Measurements from ENCODE around the gene GABBR2.
"Not testable (repeated sequence)": the region's sequence is repeated elsewhere in the genome, so short reads cannot be mapped to it uniquely, and the experiment has no call there.

Gene GABBR2

DNA sequence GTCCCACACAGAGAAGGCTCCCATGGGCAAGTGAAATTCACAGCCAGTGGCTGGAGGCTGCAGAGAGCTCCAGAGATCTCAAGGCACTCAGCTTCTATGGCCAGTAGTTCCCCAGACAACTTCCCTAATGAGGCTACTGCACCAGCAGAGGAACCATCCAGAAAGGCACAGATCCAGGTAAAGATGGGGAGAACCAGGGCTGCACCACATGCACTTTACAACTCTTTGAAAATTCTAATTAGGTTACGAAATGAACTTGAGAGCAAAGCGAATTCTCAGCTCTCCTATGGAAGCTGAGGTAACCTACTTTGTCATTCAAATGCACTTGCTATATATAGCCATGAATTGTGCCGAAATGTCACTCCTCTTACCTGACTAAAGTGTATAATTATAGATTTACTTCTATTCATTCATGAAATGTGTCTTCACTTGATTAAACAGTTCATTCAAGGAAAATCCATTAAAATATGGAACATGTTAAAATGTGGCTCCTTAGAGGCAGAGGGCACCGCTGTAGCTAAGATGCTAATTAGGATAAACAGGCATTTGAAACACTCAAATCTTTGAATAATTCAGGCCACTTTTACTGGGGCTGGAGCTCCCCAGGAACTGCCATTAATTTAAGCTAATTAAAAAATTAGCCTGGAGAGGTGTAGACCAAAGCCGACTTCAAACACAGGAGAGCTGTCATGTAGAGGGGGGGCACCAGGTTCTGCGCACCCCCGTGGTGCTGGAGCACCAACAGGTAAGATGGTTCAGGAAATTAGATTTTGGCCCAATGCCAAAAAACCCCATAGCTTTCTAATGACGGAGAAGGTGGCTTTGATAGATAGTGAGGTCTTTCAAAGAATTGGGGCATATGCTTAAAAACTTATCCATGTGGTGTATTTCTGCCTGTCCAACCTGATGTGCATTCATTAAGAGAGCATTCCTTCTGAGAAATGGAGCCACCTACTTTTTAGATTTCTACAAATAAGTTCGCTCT is 204.1 kb downstream of the GABBR2 start:
- no peak for FAIRE-seq

DNA sequence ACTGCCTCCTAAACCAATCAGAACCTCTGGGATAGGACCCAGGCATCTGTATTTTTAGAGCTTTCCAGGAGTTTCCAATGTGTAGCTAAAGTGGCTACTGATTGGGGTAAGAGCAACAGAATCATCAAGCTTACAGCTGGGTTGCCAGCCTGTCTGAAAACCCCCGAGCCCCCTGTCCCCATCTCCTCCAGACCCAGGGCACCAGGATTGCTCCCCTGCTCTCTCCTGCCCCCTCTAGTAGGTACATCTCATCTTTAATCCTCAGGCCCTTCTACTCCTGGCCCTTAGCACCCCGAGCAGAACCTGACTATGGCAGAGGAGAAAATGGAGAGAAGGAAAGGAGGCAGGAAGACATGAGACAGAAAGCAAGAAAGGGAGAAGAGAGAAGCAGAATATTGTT is 204.9 kb downstream of the GABBR2 start:
- no peak for FAIRE-seq

DNA sequence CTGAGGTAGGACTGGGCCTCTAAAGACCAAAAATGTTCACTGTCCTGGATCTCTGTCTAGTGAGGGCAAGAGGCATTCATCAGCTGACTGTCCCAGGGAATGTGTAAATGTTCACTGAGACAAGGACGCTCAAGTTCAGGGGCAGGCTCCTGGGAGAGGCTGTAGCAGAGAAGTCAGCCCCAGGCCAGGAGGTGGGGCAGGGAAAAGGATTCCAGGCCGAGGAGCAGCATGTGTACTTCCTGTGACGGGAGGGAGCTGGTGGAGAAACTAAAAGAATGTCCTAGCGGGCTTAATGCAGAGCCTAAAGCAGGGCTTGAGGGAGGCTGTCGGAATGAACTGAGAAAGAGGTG is 205.8 kb downstream of the GABBR2 start:
- FAIRE-seq = no peak

DNA sequence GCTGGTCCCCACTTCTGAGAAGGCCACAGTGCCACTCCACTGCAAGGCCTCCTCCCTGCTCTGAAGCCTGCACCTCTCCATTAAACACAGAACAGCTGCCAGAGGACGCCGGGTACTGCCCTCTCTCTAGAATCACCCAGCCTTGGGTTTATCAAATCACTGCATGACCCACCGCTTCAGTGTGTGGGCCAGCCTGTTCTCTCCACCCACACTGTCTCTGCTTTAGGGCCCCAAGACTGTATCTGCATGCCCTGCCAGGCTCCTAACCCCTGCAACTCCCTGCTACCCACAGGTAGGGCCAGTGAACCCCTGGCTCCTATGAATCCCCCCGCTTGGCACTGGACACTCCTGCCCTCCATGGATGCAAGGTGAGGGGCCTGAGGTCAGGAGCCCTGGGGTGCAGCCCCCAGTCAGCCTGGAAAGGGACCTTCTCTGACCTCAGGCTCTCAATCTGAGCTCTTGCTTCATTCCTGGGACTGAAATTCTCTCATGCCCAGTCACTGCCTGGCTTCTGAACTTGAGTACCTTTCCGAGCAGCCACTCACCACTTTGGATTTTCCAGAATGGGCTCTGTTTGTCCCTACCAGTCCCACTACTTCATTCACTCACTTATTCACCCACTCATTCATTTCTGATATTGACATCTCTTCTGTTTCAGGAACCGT is 206.3 kb downstream of the GABBR2 start:
- FAIRE-seq = no peak

DNA sequence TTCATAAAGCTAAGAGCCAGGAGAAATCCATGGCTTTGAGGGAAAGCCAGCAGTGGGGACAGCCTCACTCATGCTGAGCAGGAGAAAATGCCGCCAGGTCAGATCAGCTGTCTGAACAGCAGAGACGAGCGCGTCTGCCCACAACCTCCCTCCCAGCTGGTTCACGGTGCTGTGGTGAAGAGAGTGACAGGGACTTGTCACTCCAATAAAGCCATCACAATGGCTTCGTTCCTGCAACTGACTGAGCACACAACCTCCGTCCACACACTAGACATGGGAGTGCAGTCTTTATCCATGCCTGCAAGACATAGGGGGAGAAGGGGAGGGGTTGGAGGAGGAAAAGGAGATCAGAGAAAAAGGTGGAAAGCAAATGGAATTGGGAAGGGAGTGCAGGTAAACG is 206.9 kb downstream of the GABBR2 start:
- no peak for FAIRE-seq

DNA sequence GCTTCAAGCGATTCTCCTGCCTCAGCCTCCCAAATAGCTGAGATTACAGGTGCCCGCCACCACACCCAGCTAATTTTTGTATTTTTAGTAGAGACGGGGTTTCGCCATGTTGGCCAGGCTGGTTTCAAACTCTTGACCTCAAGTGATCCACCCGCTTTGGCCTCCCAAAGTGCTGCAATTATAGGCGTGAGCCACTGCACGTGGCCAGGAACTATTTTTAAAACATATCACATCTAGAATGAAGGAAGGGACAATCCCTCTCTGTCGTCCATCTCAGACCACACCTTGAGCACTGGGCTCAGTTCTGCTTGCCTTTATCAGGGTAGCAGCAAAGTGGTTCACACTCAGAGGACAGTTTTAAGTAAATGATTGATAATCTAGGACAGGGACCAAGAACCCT is 207.5 kb downstream of the GABBR2 start:
- not testable (repeated sequence) for FAIRE-seq

DNA sequence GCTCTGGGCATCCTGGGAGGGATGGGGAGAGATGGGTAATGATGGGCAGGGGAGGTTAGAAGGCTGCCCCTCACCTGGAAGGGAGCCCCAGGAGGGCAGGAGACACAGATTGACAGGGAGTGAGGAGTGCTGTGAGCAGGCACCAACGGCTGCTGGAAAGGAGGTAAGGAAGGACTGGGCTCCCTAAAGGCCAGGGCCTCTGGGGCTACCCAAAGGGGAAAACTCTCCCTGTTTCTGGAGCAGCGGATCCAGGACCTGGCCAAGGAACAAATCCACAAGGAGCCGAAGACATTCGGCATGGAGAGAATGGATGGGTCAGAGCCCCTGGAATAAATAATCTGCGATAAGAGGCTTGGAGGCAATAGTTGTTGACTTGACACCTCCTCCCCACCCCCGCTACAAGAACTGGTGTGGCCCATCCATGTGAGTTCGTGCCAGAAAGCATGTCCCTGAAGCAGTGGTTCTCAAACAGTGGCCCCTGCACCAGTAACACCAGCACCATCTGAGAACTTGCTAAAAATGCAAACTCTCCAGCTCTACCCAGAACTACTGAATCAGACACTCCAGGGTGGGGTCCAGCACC is 208.3 kb downstream of the GABBR2 start:
- no peak for FAIRE-seq

DNA sequence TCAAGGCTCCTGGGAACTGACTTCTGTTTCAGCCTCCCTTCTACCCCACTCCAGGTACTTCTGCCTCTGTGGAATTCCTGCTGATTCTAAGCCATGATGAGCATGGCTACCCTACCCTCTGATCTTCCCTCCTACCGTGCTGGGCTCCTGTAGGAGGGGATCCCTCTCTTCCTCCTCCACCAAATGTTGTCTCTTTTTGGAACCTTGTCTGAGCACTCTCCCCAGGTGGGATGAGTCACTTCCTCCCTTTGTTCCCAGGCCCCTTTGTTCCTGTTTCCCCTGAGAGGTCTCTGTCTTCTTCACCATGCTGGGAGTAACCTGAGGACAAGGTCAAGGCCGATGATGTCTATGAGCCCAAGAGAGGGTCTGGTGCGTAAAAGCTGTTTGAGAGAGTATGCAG is 213.2 kb downstream of the GABBR2 start:
- FAIRE-seq = no peak

DNA sequence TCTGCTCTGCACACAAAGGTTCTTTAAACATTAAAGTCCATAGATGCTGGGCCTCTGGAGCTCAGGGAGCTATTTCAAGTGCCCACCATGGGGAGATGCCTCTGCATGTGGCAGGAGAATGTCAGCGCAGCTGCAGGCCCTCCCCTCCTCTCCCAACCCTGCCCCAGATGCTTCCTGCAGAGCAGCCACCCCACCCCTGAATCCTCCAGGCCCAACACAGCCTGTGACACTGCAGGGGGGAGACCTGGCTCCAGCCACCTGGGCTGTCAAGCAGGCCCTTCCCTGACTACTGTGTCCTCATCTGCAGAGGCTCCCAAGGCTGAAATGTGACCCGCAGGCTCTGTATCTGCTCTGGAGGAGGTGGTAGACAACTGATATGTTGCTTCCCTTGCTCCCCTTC is 213.9 kb downstream of the GABBR2 start:
- FAIRE-seq = no peak

DNA sequence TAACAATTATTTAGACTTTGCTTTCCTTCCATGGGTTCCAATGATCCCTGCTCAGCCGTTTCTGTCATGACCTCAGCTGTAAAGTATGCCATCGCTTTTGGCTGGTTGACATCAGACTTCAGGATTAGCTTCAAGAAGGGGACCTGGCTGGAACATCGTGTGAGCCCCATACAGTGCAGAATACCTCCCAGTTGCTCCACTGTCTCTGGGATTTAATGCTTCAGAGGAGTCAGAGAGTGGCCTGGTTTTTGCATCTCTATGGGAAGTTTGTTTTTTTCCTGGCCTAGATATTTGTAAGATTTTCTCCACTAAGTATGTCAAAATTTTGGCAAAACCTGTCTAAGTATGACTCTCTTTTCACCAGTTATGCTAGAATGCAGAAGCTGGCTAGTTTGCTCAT is 216.9 kb downstream of the GABBR2 start:
- no peak for FAIRE-seq

DNA sequence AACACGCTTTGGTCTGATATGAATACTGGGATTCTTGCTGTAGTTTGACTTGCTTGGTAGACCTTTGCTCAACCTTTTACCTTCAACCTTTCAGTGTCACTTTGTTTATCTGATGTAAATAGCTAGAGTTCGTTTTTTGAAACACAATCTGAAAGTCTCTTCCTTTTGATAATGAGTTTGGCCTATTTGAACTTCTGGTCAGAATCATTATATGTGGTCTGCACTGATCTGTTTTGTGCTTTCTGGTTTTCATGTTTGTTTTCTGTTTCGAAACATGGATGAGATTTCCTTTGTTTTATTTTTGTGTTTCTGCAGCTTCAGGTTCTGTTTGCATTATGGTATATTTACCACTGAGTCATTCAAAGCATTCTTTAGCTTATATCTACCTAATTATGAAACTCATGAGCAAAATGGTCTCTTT is 217.5 kb downstream of the GABBR2 start:
- FAIRE-seq = no peak

DNA sequence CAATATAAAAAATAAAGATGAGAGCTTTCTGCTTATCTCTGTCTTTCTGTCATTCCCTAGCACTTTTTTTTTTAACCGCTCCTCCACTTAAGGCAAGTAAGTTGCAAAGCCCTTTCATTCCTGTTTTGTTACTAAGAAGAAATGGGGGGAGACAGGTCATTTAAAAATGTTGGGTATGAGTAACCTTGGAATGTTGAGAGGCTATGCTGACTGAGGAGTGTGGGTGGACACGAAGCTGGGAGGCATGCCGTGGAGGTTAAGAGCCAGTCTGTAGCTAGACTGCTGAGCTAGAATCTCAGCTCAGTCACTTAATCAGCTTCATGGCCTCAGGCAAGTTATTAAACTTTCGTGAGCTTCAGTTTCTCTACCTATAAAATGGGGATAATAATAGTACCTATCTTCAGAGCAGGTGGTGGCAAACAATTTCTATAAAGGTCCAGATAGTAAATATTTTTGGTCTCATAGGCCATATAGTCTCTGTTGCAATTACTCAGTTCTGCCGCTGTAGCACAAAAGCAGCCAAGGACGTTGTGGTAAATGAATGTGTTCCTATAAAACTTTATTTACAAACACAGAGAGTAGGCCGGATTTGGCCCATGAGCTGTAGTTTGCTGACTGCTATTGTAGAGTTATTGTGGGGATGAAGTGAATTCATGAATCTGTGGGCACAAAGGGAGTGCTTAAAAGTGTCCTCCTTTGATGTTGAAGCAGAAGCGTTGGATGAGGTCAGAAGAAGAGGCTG is 220.0 kb downstream of the GABBR2 start:
- no peak for FAIRE-seq

DNA sequence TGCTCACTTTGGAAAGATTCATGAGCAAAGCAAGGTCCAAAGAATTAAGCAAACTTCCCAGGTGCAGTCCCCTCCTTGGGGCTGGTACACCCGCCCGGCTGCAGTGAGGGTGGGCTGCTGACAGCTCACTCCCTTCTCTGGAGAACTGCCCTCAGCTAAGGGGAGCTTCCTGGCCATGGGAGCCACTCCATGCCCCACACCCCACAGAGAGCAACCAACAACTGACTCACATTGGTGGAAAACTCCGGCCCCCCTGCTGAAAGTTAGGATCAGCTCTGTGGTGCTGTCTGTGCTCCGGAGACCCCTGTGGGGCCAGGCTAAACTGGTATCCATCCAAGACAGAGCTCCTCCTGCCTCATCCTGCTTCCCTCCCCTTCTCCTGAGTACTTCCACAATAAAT is 223.0 kb downstream of the GABBR2 start:
- no peak for FAIRE-seq

DNA sequence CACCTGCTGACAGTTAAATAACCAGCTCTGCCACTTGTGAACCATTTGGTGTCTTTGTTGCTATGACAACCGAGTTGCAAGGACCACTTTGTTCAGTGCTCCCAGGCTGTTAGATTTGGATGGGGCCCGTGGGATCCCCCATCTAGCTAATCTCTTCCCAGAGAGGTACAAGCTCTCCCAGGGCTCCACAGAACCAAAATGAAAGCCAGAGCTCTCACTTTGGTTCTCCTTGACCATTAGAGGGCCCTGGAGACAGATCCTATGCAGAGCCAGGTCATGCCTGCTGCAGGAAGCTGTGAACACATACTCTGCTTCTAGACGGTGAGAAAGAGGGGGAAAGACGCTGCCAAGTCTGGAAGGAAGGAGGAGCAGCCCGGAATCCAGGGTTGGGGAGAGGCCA is 224.6 kb downstream of the GABBR2 start:
- no peak for FAIRE-seq

DNA sequence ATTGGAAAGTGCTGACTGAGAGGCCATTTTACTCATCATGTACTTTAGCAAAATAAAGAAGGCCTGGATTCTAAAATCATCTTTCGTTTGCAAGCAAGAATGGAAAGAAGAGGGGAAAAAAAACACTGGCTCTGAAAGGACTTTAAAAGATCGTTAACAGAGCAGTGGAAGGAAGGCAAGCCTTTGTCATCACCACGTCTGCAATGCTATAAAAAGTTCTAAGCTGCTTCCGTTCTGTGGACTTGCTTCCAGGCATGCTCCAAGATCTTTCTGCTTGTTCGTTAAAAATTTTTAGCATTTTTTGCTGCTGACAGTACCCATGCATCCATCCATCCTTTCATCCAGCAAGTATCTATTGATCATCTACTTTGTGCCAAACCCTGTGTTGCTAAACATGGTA is 226.5 kb downstream of the GABBR2 start:
- FAIRE-seq = no peak

DNA sequence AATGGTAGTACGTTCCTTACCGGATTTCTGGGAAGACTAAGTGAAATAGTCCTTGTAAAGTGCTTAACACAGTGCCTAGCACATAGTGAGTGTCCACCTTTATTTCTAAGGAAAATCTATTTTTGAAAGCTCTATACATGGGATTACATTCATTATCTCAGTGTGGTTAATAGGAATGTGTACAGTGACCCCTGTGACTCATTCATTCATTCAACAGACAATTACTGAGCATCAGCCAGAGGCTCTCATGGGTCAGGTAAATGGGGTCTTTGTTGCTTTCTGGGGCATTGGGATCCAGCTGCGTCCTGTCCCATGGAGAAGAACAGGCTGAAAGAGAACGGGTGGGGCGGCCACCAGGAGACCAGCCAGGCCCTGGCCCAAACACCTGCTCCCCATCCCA is 227.1 kb downstream of the GABBR2 start:
- no peak for FAIRE-seq

DNA sequence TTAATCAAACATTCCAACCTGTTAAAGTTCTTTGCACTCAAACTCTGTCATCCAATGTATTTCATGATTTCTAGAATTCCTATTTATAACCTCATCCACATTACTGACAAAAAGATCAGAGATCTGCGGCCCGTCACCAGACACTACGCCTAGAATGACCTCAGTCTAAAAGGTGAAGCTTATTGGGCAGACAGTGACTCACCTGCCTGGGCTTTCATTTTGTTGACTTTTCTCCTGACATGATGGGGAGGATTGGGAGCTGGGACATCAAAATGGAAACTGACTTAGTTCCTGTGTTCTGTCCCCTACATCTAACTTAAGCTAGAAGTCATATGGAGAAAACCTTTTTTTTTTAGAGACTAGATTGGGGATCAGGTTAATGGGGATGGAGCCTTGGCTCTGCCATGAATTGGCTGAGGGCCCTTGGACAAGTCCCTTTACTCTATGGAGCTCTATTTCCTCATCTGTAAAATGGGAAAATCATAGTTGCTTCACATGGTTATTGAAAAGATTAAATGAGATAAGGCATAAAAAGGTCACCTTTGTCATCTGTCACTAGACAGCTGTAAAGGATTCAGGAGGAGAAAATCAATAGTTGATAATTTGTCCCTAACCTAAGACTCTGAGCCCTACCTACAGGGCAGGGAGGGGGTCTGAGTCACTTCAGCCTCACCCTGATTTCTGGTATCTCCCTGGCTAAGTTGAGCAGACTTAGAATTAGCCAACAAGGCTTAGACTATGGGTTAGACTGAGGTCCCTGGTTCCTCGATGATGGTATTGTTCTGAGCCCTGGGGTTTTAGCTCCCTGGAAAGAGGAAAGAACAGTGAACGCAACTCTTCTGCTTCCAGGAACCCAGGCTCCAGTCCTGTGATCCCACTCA is 228.5 kb downstream of the GABBR2 start:
- FAIRE-seq = no peak

DNA sequence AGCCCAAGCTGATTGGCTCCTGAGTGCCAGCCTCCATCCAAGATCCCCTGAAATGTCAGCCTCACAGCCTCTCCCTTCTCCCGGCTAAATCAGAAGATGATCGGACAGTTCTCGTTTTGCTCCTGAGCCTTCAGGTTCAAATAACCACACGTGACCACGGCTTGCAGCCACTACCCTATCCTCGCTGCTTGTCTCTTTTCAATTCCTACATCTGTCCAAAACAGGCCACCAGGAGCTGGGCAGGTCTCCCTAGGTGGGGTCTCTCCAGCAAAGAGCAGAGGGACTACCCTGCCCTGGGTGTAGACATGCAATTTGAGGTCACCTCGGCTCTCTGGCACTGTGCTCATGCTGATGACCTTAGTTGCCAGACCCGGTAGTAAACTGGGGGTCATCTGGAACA is 229.3 kb downstream of the GABBR2 start:
- FAIRE-seq = no peak

DNA sequence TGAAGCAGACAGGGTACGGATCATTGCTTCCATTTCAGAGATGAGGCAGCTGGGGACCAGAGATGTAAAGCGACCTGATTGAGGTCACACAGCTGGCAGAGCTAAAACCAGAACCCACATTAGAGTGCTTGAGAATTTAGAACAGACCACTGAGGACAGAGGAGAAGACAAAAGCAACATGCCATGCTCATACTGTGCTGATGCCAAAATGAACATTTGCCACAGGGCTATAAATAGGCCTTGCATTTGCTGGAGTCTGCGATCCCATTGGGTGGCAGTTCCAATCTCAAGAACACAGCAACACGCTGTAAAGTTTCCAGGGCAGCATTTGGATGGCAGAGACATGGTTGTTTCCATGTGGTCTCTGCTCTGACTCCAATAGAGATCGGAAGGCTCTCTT is 230.9 kb downstream of the GABBR2 start:
- no peak for FAIRE-seq

DNA sequence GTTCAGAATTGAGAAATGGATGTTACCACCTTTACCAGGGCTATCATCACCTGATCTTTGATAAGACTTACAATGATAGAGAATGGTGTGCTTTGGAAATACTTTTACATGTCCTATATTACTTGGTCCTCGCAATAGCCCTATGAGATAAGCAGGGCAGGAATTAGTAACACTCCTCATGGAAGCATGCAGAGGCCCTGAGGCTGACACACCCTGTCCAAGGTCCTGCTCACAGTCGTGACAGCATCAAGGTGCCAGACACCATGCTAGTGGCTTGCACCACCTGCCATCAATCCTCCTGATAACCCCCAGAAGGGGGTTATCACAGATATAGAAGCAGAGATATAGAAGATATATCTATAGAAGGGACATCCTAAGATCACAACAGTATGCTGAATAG is 236.5 kb downstream of the GABBR2 start:
- no peak for FAIRE-seq

DNA sequence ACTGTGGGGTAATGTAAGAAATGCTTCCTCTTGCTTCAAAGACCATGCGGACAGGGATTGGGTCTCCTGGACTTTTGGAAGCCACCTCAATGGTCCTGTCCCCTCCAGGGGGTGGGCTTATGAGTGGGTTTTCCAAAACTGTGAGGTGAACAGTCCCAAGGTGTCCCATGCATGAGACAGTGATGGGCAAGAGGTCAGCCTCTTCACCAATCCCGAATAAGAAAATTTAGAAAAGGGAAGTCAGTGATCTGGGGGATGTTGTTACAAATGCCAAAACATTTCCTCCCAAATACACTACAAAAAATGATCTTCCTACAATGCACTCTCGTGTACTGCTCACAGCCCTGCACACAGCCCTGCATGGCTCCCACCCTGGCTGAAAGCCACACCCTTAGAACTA is 237.6 kb downstream of the GABBR2 start:
- no peak for FAIRE-seq

DNA sequence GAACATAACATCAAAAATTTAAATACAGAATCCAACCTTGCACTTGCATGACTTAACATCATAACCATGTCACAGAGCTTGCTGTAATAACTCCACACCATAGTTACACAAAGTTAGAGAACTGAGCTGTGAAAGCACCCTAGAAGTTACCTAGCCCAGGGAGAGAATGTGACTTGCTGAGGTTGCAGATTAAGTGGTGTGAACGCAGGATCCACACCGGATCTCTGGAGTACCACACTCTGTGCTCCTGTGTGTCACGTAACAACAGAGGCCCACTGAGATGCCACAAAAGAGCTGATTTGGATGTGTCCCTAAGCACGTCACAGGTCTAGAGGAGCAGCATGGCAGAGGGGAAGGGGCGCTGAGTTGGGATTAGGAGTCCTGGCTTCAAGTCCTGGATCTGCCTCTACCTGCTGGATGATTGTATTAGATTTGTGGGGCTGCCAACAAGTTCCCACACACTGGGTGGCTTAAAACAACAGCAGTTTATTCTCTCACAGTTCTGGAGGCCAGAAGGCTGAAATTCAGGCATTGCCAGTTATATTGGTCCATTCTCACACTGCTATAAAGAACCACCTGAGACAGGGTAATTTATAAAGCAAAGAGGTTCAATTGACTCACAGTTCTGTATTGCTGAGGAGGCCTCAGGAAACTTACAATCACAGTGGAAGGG is 240.0 kb downstream of the GABBR2 start:
- FAIRE-seq = no peak
